Testis (tissue), 3 donors: ENCODE results near the gene TNS3. TPM values are rescaled to one million over a fixed set of nuclear protein-coding genes. Genes with fewer than 3 reads are reported as not detected.

Experiments
- DNase-seq: peaks from one replicate; pipeline ENCODE4 v3.0.0-alpha.2; 2019
- H3K27ac ChIP-seq, 2 donors: fragments of 200-600 bp; sonication (generic); one replicate each; pipeline ENCODE4 v1.5.1; 2019
- H3K27me3 ChIP-seq: fragments of 200-600 bp; sonication (generic); one replicate; pipeline ENCODE4 v1.5.1; 2019
- H3K36me3 ChIP-seq: fragments of 200-600 bp; sonication (generic); one replicate; pipeline ENCODE4 v1.5.1; 2017; ENCODE audit warnings: low read depth; ENCODE audit errors: missing control alignments
- H3K4me1 ChIP-seq: fragments of 200-600 bp; sonication (generic); one replicate; pipeline ENCODE4 v1.5.1; 2019
- H3K4me3 ChIP-seq, 2 donors: fragments of 200-600 bp; sonication (generic); one replicate each; pipeline ENCODE4 v1.5.1; 2017 to 2019
- H3K9me3 ChIP-seq: fragments of 200-600 bp; sonication (generic); one replicate; pipeline ENCODE4 v1.5.1; 2017
- POLR2A ChIP-seq: fragments of 450-650 bp; IDR thresholded peaks from one replicate; pipeline ENCODE4 v1.6.1; 2017; ENCODE audit warnings: antibody characterized with exemption, mild to moderate bottlenecking, moderate library complexity
- WGBS, 2 donors: methylation state at CpG; one replicate each; pipeline ENCODE4 v1.1.5; 2018; 5-methylcytosine and 5-hydroxymethylcytosine counted together
- intact Hi-C: fragments of 100-400 bp; cut with DNase I; formaldehyde crosslinking; loops from one replicate; pipeline ENCODE4 v1.15.1; 2023; ENCODE audit warnings: low total_unique reads
- polyA plus RNA-seq: library from polyadenylated mRNA; stranded (reverse); fragments of 350-450 nt; fragmentation: Illumina TruSeq; extraction: RNeasy Lipid Tissue Mini Kit (QIAGEN cat#74804); gene quantifications from one replicate; pipeline ENCODE4 v1.2.3, GENCODE V29; 2014; ENCODE audit warnings: low read depth, low replicate concordance; ENCODE audit not compliant: insufficient read depth
- total RNA-seq, 2 donors: library from RNA; depleted of rRNA; stranded (reverse); fragments of >200 nt; gene quantifications; one replicate each; pipeline ENCODE4 v1.2.3, GENCODE V29; 2016
- TF ChIP-seq, protein P1 (sequence below), 3 experiments: fragments of 450-650 bp in 2 of 3; fragments of 200-600 bp in 1 of 3; sonication (generic) in 1 of 3; IDR thresholded peaks; one replicate each; pipeline ENCODE4 v1.5.1; 2016 to 2019; ENCODE audit warnings: antibody characterized with exemption in 3 of 3, mild to moderate bottlenecking in 2 of 3, moderate library complexity in 1 of 3

The TNS3 gene
- total and polyA plus RNA-seq, 3 donors from 2014 or later: 28.5 to 93.5 (median 60.0) TPM

DNA sequence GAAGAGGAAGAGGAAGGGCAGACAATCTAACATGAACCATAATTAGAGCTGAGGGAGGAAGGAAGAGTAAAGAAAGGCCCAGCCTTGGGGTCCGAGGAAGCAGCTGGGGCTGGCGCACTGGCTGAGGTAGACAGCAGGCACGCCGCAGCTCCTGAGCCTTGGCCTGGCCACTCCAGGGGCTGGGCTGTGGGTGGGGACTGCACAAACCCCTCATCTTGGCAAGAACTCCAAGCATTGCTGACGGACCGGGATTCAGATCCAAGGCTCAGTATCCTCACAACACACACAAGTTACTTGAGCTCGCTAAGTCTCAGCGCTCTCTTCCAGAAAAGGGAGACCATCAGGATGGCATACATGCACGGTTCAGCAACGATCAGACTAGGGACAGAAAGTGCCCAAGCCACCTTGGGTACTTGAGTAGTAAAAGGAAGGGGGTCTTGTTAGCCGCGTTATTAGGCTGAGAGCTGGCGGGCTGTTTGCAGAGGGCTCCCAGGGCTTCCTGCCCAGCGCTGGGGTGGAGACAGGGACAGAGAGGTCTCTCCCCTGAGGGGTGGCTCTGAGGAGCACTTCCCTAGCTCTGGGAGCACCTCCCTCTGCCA, 4.5 kb downstream of the TNS3 start:
- peak overlapping the region; percentile 75 to 88 for H3K27ac ChIP-seq
- no peak for TF ChIP-seq POLR2A
- TF ChIP-seq, protein P1, sequence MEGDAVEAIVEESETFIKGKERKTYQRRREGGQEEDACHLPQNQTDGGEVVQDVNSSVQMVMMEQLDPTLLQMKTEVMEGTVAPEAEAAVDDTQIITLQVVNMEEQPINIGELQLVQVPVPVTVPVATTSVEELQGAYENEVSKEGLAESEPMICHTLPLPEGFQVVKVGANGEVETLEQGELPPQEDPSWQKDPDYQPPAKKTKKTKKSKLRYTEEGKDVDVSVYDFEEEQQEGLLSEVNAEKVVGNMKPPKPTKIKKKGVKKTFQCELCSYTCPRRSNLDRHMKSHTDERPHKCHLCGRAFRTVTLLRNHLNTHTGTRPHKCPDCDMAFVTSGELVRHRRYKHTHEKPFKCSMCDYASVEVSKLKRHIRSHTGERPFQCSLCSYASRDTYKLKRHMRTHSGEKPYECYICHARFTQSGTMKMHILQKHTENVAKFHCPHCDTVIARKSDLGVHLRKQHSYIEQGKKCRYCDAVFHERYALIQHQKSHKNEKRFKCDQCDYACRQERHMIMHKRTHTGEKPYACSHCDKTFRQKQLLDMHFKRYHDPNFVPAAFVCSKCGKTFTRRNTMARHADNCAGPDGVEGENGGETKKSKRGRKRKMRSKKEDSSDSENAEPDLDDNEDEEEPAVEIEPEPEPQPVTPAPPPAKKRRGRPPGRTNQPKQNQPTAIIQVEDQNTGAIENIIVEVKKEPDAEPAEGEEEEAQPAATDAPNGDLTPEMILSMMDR (IDR thresholded peaks at IDR 0.05): no peak
- H3K36me3 ChIP-seq: no peaks in the 10 kb centered on the region
- H3K4me3 ChIP-seq: no peak overlapping the region
- intact Hi-C loops: loop anchor here (10.0 kb wide), 1 partner anchor 47 kb away; no protein-coding TSS in a partner anchor
- no peaks in the 10 kb centered on the region for H3K9me3 ChIP-seq
- H3K4me1 ChIP-seq: peaks cover 79% of the 10 kb centered on the region
- H3K27me3 ChIP-seq: no peaks in the 10 kb centered on the region
- 42 to 65% methylated on average over 12 to 14 of the region's 14 CpGs for WGBS, 2 donors
- DNase-seq: peak; percentile 29

DNA sequence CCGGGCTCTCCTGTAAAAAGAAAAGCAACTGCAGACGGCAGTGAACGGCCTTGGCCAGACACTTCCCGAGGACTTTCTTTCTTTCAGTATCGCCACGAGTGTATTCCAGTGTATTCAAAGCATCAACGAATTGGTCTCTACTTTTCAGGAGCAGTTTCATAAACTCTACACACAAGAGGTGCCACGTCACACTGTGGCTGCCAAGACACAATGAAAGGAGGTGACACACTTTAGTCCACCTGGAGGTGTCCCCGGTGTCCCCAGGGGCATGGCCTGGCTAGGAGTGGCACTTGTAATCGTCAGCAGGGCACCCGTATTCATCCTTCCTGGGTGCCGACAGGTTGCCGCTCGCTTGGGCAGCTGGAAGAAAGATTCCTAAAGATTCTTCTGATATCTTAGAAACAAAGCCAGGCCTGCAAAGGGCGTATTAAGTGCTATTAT, 5.0 kb downstream of the TNS3 start:
- DNase-seq: no peak
- no peak overlapping the region for H3K4me3 ChIP-seq
- peaks cover 83% of the 10 kb centered on the region for H3K4me1 ChIP-seq
- intact Hi-C loops: loop anchor here (10.0 kb wide), 1 partner anchor 48 kb away; no protein-coding TSS in a partner anchor
- no peaks in the 10 kb centered on the region for H3K9me3 ChIP-seq
- TF ChIP-seq, protein P1 (IDR thresholded peaks at IDR 0.05): no peak
- TF ChIP-seq POLR2A: no peak
- H3K27ac ChIP-seq: peak overlapping the region; percentile 75 to 88
- H3K36me3 ChIP-seq: no peaks in the 10 kb centered on the region
- 44 to 45% methylated on average over 15 of the region's 15 CpGs for WGBS, 2 donors
- H3K27me3 ChIP-seq: no peaks in the 10 kb centered on the region

DNA sequence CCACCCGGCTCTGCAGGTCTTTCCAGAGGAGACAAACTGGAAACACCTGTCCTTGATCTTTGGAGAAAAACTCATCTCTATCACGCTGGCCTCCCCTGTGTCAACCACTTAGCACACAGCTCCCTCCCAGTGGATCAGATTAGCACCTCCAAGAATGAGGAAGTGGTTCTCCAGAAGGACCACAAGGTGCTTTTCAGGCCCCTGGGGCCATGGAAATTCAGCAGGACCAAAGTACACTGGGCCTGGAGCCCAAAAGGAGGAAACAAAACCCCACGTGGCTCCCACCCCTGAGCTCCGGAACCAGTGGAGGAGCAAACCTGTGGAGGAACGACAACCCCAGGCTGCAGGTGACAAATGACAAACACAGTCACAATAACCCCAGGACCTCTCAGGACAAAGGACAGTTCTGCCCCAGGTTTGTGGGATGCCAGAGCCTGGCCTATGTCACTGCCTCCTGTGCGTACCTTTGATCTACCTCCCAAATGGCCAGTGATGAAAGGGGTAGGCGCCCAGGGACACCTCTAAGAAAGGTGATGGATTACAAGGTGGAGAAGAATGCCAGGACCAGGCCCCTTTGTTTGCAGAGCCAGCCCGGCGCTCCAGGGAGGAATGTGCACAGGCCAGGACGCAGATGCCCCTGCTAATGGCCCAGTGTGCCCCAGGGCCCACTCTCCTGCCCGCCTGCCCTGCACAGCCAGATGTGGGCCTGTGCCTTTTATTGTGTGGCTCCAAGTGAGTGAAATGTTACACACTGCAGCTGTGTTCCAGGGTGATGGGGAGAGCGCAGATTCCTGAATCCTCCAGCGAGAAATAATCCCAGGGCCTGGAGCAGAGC, 5.7 kb downstream of the TNS3 start:
- Histone ChIP-seq H3K36me3 (no peaks in the 10 kb centered on the region), H3K4me3 (no peak overlapping the region), H3K4me1 (peaks cover 89% of the 10 kb centered on the region), H3K27me3 (no peaks in the 10 kb centered on the region), H3K9me3 (no peaks in the 10 kb centered on the region), H3K27ac (peak overlapping the region; percentile 75 to 88)
- TF ChIP-seq, protein P1 (IDR thresholded peaks at IDR 0.05): no peak
- TF ChIP-seq POLR2A: no peak
- intact Hi-C loops: loop anchor here (10.0 kb wide), 1 partner anchor 49 kb away; no protein-coding TSS in a partner anchor
- 38 to 48% methylated on average over 10 to 13 of the region's 13 CpGs for WGBS, 2 donors
- DNase-seq: peak; percentile 90

DNA sequence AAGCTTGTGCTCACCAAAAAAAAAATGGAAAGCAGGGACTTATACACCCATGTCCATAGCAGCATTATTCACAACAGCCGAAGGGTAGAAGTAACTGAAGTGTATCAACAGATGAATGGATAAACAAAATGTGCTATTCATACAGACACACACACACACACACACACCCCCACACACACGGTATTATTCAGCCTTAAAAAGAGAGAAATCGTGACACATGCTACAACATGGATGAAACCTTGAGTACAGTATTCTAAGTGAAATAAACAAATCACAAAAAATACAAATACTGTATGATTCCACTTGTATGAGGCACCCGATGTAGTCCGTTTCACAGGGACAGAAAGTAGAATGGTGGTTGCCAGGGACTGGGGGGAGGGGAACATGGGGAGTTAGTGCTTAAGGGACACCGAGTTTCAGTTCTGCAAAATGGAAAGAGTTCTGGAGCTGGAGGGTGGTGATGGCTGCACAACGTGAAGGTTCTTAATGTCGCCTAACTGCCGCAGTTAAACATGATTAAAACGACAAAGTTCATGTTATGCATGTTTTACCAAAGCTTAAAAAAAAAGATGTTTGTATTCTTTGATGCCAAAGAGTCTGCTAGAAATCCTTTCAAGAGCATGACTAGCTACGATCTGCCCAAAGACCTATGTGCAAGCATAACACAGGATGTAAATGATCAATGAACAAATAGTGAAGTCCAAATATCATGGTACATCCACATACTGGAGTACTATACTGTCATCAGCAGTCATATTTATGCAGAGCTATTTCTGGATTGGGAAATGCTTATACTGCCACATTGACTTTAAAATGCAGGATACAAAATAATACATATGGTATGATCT, 7.2 kb downstream of the TNS3 start:
- Histone ChIP-seq H3K4me3 (no peak overlapping the region), H3K27ac (peak overlapping the region in 1 of 2 donors; percentile 32), H3K9me3 (no peaks in the 10 kb centered on the region), H3K27me3 (no peaks in the 10 kb centered on the region), H3K4me1 (peaks cover 90% of the 10 kb centered on the region), H3K36me3 (no peaks in the 10 kb centered on the region)
- intact Hi-C loops: loop anchor here (10.0 kb wide), 1 partner anchor 50 kb away; no protein-coding TSS in a partner anchor
- no peak for TF ChIP-seq POLR2A
- TF ChIP-seq, protein P1 (IDR thresholded peaks at IDR 0.05): no peak
- peak; percentile 31 for DNase-seq
- WGBS, 2 donors: 75 to 78% methylated on average over 11 of the region's 11 CpGs
